Measurements from ENCODE around the gene QPCT. TPM values are rescaled to one million over a fixed set of nuclear protein-coding genes. Genes with fewer than 3 reads are reported as not detected.

Gene QPCT
- polyA plus RNA-seq, 1 of the 3 experiments (the other 2 are of a cell fraction), result 0.12 TPM

DNA sequence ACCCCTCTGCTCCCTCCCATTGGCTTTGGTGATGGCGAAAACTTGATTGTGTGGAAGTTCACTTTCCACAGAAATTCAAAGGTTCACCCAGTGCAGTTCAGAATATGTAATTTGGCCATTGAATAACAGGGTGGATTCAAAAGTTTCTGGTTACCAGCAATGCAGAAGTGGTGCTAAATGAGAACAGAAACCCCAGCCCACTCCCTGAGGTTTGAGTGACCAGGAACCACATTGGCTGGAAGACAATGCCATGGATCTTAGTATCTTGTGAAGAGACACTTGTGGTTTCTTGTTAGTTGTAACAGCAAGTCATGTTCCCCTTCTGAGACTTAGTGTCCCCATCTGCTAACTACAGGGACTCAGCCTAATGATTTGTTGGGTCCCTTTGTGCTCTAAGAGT lies 49.8 kb downstream of the QPCT start:
- Histone ChIP-seq H3K27me3 (ENCODE audit: insufficient read depth) (no peaks in the 10 kb centered on the region), H4K20me1 (ENCODE audit: insufficient read depth) (no peaks in the 10 kb centered on the region)
- CTCF ChIA-PET, result interaction anchor here (1.1 to 14.4 kb wide), 7 partner anchors 18 to 682 kb away, joined by 3 to 546 read pairs (median 33); partner anchors contain the start of gene CYP1B1

DNA sequence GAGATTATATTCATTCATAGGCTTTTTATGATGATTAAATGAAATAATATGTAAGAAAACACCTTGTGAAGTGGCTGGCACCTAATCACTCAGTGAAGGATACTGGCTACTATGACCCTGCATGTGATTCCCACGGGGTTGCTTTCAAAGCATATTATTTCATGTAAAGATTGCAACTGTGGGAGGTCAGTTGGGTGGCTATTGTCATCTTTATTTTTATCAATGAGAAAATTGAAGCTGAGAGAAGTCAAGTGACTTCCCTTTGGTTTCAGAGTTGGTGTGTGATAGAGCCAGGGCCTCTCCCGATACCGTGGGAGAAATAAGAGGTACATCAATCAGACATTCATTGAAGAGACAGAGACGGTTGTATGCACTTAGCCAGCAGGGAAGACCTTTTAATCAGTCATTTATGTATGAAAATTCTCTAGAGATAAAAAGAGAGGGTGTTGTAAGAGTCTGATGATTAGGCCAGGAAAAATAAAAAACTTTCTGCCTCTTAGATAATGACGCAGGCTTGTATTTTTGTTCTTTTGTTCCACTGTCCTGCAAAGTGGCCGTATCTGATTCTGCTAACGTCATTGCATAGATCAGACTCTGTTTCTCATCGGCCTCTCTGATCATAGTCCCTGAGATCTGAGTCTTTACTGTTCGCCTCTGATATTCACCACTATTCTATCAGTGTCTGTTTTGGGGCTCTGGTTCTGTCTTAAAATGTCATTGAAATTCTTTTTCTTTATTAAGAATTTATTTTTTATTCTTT lies 50.5 kb downstream of the QPCT start:
- peaks cover 6 to 13% of the 10 kb centered on the region in 2 experiments for H3K4me1 ChIP-seq (ENCODE audit: control insufficient read depth in 1 of 2, insufficient read depth in 2 of 2, low read depth in 1 of 2, low read length in 1 of 2)
- no peaks in the 10 kb centered on the region for H3K79me2 ChIP-seq (ENCODE audit: insufficient read depth)
- POLR2A ChIA-PET, result no interaction called here
- H3K36me3 ChIP-seq (replicated peaks in 1 of 2; ENCODE audit: control insufficient read depth in 1 of 2, insufficient read depth in 2 of 2, low read length in 1 of 2), result no peaks in the 10 kb centered on the region
- no peak overlapping the region for H3K4me2 ChIP-seq
- H3K27me3 ChIP-seq (ENCODE audit: insufficient read depth), result no peaks in the 10 kb centered on the region
- peaks cover 13% of the 10 kb centered on the region for H3F3A ChIP-seq (replicated peaks; ENCODE audit: insufficient read depth)
- CTCF ChIA-PET, result interaction anchor here (0.5 to 14.4 kb wide), 105 partner anchors 8 to 902 kb away, joined by 3 to 546 read pairs (median 5); partner anchors contain the start of genes CEBPZ, CYP1B1, EIF2AK2 and NDUFAF7
- no peaks in the 10 kb centered on the region for H3K9me2 ChIP-seq
- H4K20me1 ChIP-seq (ENCODE audit: insufficient read depth), result no peaks in the 10 kb centered on the region
- H3K9ac ChIP-seq, result no peak overlapping the region
- DNase-seq, result no peak
- 72% methylated on average over 9 of the region's 9 CpGs for WGBS (ENCODE audit: low lambda C conversion rate)
- no peak overlapping the region for H2AFZ ChIP-seq (ENCODE audit: low read depth)
- no peak overlapping the region for H3K27ac ChIP-seq (ENCODE audit: low read depth in 2 of 2, low read length in 1 of 2)
- no peaks in the 10 kb centered on the region for H3K9me3 ChIP-seq
- no peak overlapping the region for H3K4me3 ChIP-seq (ENCODE audit: low read depth in 2 of 2, low read length in 1 of 2)
- no peak for TF ChIP-seq RFX5 (IDR thresholded peaks at IDR 0.05; ENCODE audit: low read length)
- TF ChIP-seq RAD21 (IDR thresholded peaks at IDR 0.05; ENCODE audit: low read length), result no peak
- TF ChIP-seq CHD2 (IDR thresholded peaks at IDR 0.05; ENCODE audit: low read length, partially characterized antibody), result no peak
- TF ChIP-seq, protein P1, sequence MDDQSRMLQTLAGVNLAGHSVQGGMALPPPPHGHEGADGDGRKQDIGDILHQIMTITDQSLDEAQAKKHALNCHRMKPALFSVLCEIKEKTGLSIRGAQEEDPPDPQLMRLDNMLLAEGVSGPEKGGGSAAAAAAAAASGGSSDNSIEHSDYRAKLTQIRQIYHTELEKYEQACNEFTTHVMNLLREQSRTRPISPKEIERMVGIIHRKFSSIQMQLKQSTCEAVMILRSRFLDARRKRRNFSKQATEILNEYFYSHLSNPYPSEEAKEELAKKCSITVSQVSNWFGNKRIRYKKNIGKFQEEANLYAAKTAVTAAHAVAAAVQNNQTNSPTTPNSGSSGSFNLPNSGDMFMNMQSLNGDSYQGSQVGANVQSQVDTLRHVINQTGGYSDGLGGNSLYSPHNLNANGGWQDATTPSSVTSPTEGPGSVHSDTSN (IDR thresholded peaks at IDR 0.05), result no peak
- no peak for TF ChIP-seq GATA2 (CRISPR knock-in tag; IDR thresholded peaks at IDR 0.05)
- TF ChIP-seq EZH2phosphoT487 (IDR thresholded peaks at IDR 0.05; ENCODE audit: borderline replicate concordance, low read depth), result no peak
- TF ChIP-seq, protein P2, sequence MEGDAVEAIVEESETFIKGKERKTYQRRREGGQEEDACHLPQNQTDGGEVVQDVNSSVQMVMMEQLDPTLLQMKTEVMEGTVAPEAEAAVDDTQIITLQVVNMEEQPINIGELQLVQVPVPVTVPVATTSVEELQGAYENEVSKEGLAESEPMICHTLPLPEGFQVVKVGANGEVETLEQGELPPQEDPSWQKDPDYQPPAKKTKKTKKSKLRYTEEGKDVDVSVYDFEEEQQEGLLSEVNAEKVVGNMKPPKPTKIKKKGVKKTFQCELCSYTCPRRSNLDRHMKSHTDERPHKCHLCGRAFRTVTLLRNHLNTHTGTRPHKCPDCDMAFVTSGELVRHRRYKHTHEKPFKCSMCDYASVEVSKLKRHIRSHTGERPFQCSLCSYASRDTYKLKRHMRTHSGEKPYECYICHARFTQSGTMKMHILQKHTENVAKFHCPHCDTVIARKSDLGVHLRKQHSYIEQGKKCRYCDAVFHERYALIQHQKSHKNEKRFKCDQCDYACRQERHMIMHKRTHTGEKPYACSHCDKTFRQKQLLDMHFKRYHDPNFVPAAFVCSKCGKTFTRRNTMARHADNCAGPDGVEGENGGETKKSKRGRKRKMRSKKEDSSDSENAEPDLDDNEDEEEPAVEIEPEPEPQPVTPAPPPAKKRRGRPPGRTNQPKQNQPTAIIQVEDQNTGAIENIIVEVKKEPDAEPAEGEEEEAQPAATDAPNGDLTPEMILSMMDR (IDR thresholded peaks at IDR 0.05), result no peak
- TF ChIP-seq, protein P3, sequence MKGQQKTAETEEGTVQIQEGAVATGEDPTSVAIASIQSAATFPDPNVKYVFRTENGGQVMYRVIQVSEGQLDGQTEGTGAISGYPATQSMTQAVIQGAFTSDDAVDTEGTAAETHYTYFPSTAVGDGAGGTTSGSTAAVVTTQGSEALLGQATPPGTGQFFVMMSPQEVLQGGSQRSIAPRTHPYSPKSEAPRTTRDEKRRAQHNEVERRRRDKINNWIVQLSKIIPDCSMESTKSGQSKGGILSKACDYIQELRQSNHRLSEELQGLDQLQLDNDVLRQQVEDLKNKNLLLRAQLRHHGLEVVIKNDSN (IDR thresholded peaks at IDR 0.05; ENCODE audit: borderline replicate concordance, low read depth), result no peak
- TF ChIP-seq JUND (IDR thresholded peaks at IDR 0.05), result no peak
- TF ChIP-seq POLR2AphosphoS5 (IDR thresholded peaks at IDR 0.05; ENCODE audit: low read depth, low read length), result no peak
- TF ChIP-seq RXRA (IDR thresholded peaks at IDR 0.05; ENCODE audit: borderline replicate concordance, low read depth), result no peak
- TF ChIP-seq, protein P4, sequence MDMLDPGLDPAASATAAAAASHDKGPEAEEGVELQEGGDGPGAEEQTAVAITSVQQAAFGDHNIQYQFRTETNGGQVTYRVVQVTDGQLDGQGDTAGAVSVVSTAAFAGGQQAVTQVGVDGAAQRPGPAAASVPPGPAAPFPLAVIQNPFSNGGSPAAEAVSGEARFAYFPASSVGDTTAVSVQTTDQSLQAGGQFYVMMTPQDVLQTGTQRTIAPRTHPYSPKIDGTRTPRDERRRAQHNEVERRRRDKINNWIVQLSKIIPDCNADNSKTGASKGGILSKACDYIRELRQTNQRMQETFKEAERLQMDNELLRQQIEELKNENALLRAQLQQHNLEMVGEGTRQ (IDR thresholded peaks at IDR 0.05; ENCODE audit: borderline replicate concordance, low read depth, low read length), result no peak
- TF ChIP-seq ELF1 (IDR thresholded peaks at IDR 0.05), result no peak
- no peak for TF ChIP-seq EP300 (IDR thresholded peaks at IDR 0.05; ENCODE audit: borderline replicate concordance in 1 of 2, low read depth in 1 of 2, low read length in 1 of 2)

More for the DNA sequence above, 49.8 kb downstream of the QPCT start:
- no peak for DNase-seq
- H3F3A ChIP-seq (replicated peaks; ENCODE audit: insufficient read depth), result peaks cover 17% of the 10 kb centered on the region
- H3K4me1 ChIP-seq (ENCODE audit: control insufficient read depth in 1 of 2, insufficient read depth in 2 of 2, low read depth in 1 of 2, low read length in 1 of 2), result peaks cover 6 to 20% of the 10 kb centered on the region in 2 experiments
- 88% methylated on average over 1 of the region's 1 CpG for WGBS (ENCODE audit: low lambda C conversion rate)
- POLR2A ChIA-PET, result no interaction called here
- no peak overlapping the region for H3K9ac ChIP-seq
- TF ChIP-seq FOXM1 (IDR thresholded peaks at IDR 0.05; ENCODE audit: low read depth), result no peak
- no peak for TF ChIP-seq JUND (IDR thresholded peaks at IDR 0.05)
- TF ChIP-seq NRF1 (IDR thresholded peaks at IDR 0.05; ENCODE audit: low read depth, low read length), result no peak
- TF ChIP-seq, protein P1 (IDR thresholded peaks at IDR 0.05), result no peak
- TF ChIP-seq EZH2phosphoT487 (IDR thresholded peaks at IDR 0.05; ENCODE audit: borderline replicate concordance, low read depth), result no peak
- TF ChIP-seq TEAD4 (IDR thresholded peaks at IDR 0.05; ENCODE audit: borderline replicate concordance, insufficient read depth), result no peak
- TF ChIP-seq POLR2AphosphoS5 (IDR thresholded peaks at IDR 0.05; ENCODE audit: low read depth, low read length), result no peak
- no peak overlapping the region for H2AFZ ChIP-seq (ENCODE audit: low read depth)
- no peak overlapping the region for H3K4me2 ChIP-seq
- no peaks in the 10 kb centered on the region for H3K36me3 ChIP-seq (replicated peaks in 1 of 2; ENCODE audit: control insufficient read depth in 1 of 2, insufficient read depth in 2 of 2, low read length in 1 of 2)
- H3K4me3 ChIP-seq (ENCODE audit: low read depth in 2 of 2, low read length in 1 of 2), result no peak overlapping the region
- no peaks in the 10 kb centered on the region for H3K79me2 ChIP-seq (ENCODE audit: insufficient read depth)
- H3K9me3 ChIP-seq, result no peaks in the 10 kb centered on the region
- H3K9me2 ChIP-seq, result no peaks in the 10 kb centered on the region
- H3K27ac ChIP-seq (ENCODE audit: low read depth in 2 of 2, low read length in 1 of 2), result no peak overlapping the region

All from SK-N-SH (cell line).